ENCODE measurements around the gene TRIL. TPM values are rescaled to one million over a fixed set of nuclear protein-coding genes. Genes with fewer than 3 reads are reported as not detected.

Gene TRIL
- total RNA-seq, 1 experiment from 2014 or later = 3.0 TPM

GRCh38 chr7:28920424-28920823 is 37.7 kb downstream of the TRIL start (continued):
- TF ChIP-seq SMAD3 (CRISPR knock-in tag; IDR thresholded peaks at IDR 0.05; ENCODE audit: borderline replicate concordance) = no peak
- no peak for TF ChIP-seq NR2C2 (CRISPR knock-in tag; IDR thresholded peaks at IDR 0.05)

- no peak overlapping the region for H3K27ac Mint-ChIP-seq
- H3K27me3 Mint-ChIP-seq (ENCODE audit: low read depth) = no peaks in the 10 kb centered on the region
- DNase-seq (ENCODE audit: low spot score) (no peak), ATAC-seq (no peak)
- no peak overlapping the region for H3K4me3 Mint-ChIP-seq
- H3K9me3 Mint-ChIP-seq = peaks cover 3% of the 10 kb centered on the region
- CTCF ChIA-PET = interaction anchor here (1.0 to 10.2 kb wide), 3 partner anchors 16 to 184 kb away, joined by 3 to 407 read pairs (median 246); partner anchors contain the start of gene TRIL
- H3K4me1 Mint-ChIP-seq = peaks cover 22% of the 10 kb centered on the region
- POLR2A ChIA-PET = no interaction called here
- H3K36me3 Mint-ChIP-seq = no peaks in the 10 kb centered on the region
- TF ChIP-seq ZNF232 (CRISPR knock-in tag; IDR thresholded peaks at IDR 0.05) = no peak
- no peak for TF ChIP-seq FOXJ3 (CRISPR knock-in tag; IDR thresholded peaks at IDR 0.05; ENCODE audit: borderline replicate concordance)
- no peak for TF ChIP-seq USF2 (CRISPR knock-in tag; IDR thresholded peaks at IDR 0.05)
- no peak for TF ChIP-seq MAX (CRISPR knock-in tag; IDR thresholded peaks at IDR 0.05)
- no peak for TF ChIP-seq ATF1 (CRISPR knock-in tag; IDR thresholded peaks at IDR 0.05)
- no peak for TF ChIP-seq EMX1 (CRISPR knock-in tag; IDR thresholded peaks at IDR 0.05)
- no peak for TF ChIP-seq SMAD3 (CRISPR knock-in tag; IDR thresholded peaks at IDR 0.05; ENCODE audit: borderline replicate concordance)
- no peak for TF ChIP-seq ZNF416 (CRISPR knock-in tag; IDR thresholded peaks at IDR 0.05)
- no peak for TF ChIP-seq KAT7 (CRISPR knock-in tag; IDR thresholded peaks at IDR 0.05; ENCODE audit: borderline replicate concordance)
- no peak for TF ChIP-seq TEAD1 (CRISPR knock-in tag; IDR thresholded peaks at IDR 0.05)
- no peak for TF ChIP-seq ZNF423 (CRISPR knock-in tag; IDR thresholded peaks at IDR 0.05)
- TF ChIP-seq SOX15 (CRISPR knock-in tag; IDR thresholded peaks at IDR 0.05) = no peak
- no peak for TF ChIP-seq NR1H2 (CRISPR knock-in tag; IDR thresholded peaks at IDR 0.05)
- no peak for TF ChIP-seq ZMAT4 (CRISPR knock-in tag; IDR thresholded peaks at IDR 0.05)
- TF ChIP-seq CREB1 (CRISPR knock-in tag; IDR thresholded peaks at IDR 0.05) = no peak
- TF ChIP-seq ZNF121 (CRISPR knock-in tag; IDR thresholded peaks at IDR 0.05) = no peak
These were observed 38.6 kb downstream of the TRIL start for GRCh38 chr7:28919510-28919909.

- no peak for TF ChIP-seq ZNF423 (CRISPR knock-in tag; IDR thresholded peaks at IDR 0.05)
- peaks cover 24% of the 10 kb centered on the region for H3K4me1 Mint-ChIP-seq
- H3K36me3 Mint-ChIP-seq = peaks cover 8% of the 10 kb centered on the region
- no peaks in the 10 kb centered on the region for H3K27me3 Mint-ChIP-seq (ENCODE audit: low read depth)
- H3K4me3 Mint-ChIP-seq = no peak overlapping the region
- ATAC-seq (no peak), DNase-seq (ENCODE audit: low spot score) (no peak)
- peaks cover 30% of the 10 kb centered on the region for H3K9me3 Mint-ChIP-seq
- H3K27ac Mint-ChIP-seq = no peak overlapping the region
- ChIA-PET POLR2A (no interaction called here), CTCF (interaction anchor here (1.8 to 2.0 kb wide), 2 partner anchors 13 to 18 kb away, joined by 5 to 9 read pairs; no protein-coding TSS in a partner anchor)
These were observed 49.4 kb downstream of the TRIL start for GRCh38 chr7:28908775-28909174.

GRCh38 chr7:28905464-28905863 is 52.7 kb downstream of the TRIL start:
- Mint-ChIP-seq H3K36me3 (no peaks in the 10 kb centered on the region), H3K4me1 (peaks cover 43% of the 10 kb centered on the region), H3K4me3 (no peak overlapping the region), H3K9me3 (peaks cover 9% of the 10 kb centered on the region), H3K27me3 (ENCODE audit: low read depth) (no peaks in the 10 kb centered on the region), H3K27ac (no peak overlapping the region)
- ChIA-PET POLR2A (no interaction called here), CTCF (interaction anchor here (0.6 to 1.0 kb wide), 2 partner anchors 17 to 50 kb away, joined by 3 read pairs; no protein-coding TSS in a partner anchor)
- ATAC-seq (no peak), DNase-seq (ENCODE audit: low spot score) (no peak)
- TF ChIP-seq CREB1 (CRISPR knock-in tag; IDR thresholded peaks at IDR 0.05) (no peak), ZNF232 (CRISPR knock-in tag; IDR thresholded peaks at IDR 0.05) (no peak), E2F5 (CRISPR knock-in tag; IDR thresholded peaks at IDR 0.05) (no peak), ZNF423 (CRISPR knock-in tag; IDR thresholded peaks at IDR 0.05) (no peak), NFATC4 (CRISPR knock-in tag; IDR thresholded peaks at IDR 0.05) (no peak), SMAD4 (CRISPR knock-in tag; IDR thresholded peaks at IDR 0.05) (no peak), NR3C1 (CRISPR knock-in tag; conservative IDR thresholded peaks at IDR 0.05; ENCODE audit: low read depth) (no peak), RELA (CRISPR knock-in tag; IDR thresholded peaks at IDR 0.05; ENCODE audit: borderline replicate concordance) (no peak), FOXK1 (CRISPR knock-in tag; IDR thresholded peaks at IDR 0.05) (no peak), IRF1 (CRISPR knock-in tag; IDR thresholded peaks at IDR 0.05) (no peak), ZNF317 (CRISPR knock-in tag; IDR thresholded peaks at IDR 0.05; ENCODE audit: borderline replicate concordance, low read depth) (no peak)
